Keratinocyte (primary cell): ENCODE results near the gene SKI.

Experiments used
- CTCF ChIP-seq, 3 experiments: IDR thresholded peaks in 1 of 3; conservative IDR thresholded peaks in 1 of 3; optimal IDR thresholded peaks in 1 of 3; 2 replicates in 2 of 3; 3 replicates in 1 of 3; pipeline versions ENCODE3 to v1.5.1; 2011; ENCODE audit warnings: low read length in 3 of 3, mild to moderate bottlenecking in 3 of 3, moderate library complexity in 2 of 3, control low read depth in 1 of 3, inconsistent platforms in 1 of 3; ENCODE audit not compliant: insufficient read depth in 2 of 3; ENCODE audit errors: extremely low read depth in 1 of 3
- EZH2 ChIP-seq: IDR thresholded peaks from one replicate; pipeline ENCODE4 v1.6.1; 2012; ENCODE audit warnings: inconsistent platforms, mild to moderate bottlenecking, low read length, moderate library complexity

- TF ChIP-seq CTCF (optimal IDR thresholded peaks at IDR 0.05 in 1 of 3, IDR thresholded peaks at IDR 0.05 in 1 of 3, conservative IDR thresholded peaks at IDR 0.05 in 1 of 3; ENCODE audit: extremely low read depth in 1 of 3, insufficient read depth in 2 of 3, low read length in 3 of 3) (no peak), EZH2 (no peak)
These were observed 72.1 kb downstream of the SKI start for GRCh38 chr1:2300004-2300771.
